HCT116 (cell line): ENCODE measurements around the gene TMEM184A. TPM values are rescaled to one million over a fixed set of nuclear protein-coding genes. Genes with fewer than 3 reads are reported as not detected.

Experiments
- ATAC-seq: fragments of 200-7000 bp; cut with Tn5 transposase; 2 replicates; pipeline ENCODE4 v1.9.1; 2020; ENCODE audit warnings: mild to moderate bottlenecking, moderate library complexity
- BruUV-seq: library from RNA; stranded (reverse); fragments of 400-500 nt; replicated peaks from 2 replicates; lab custom pipeline; 2021; lab: Mats Ljungman, UMichigan
- CTCF ChIA-PET: fragments of 300-600 bp; sonication (Branson Sonifier 250); formaldehyde crosslinking; loops from one replicate; lab custom pipeline; 2021; ENCODE audit warnings: antibody characterized with exemption; lab: Charles Lee
- POLR2A ChIA-PET: fragments of 300-600, 350-600 bp; sonication (Branson Sonifier 250); formaldehyde crosslinking; loops from one replicate; lab custom pipeline; 2021; ENCODE audit warnings: antibody characterized with exemption; lab: Charles Lee
- RAD21 ChIA-PET, 2 experiments: fragments of 300-600 bp; sonication (Branson Sonifier 250); formaldehyde crosslinking; loops; one replicate each; lab custom pipeline; 2023; ENCODE audit warnings: low total read pairs in 2 of 2; ENCODE audit not compliant: uncharacterized antibody in 2 of 2, unreplicated experiment in 2 of 2, low non-redundant PET in 1 of 2; lab: Charles Lee
- DNase-seq: peaks from one replicate; pipeline ENCODE4 v3.0.0-alpha.2; 2010; ENCODE audit warnings: low read depth, low spot score
- H2AFZ ChIP-seq: fragments of 200-600 bp; shearing (Covaris generic), sonication (generic); 2 replicates; pipeline ENCODE4 v1.6.1; 2017; ENCODE audit warnings: low read depth, mixed run types, mixed read lengths, antibody characterized with exemption, low read length; ENCODE audit not compliant: poor library complexity, severe bottlenecking
- H3K27ac ChIP-seq: 2 replicates; pipeline ENCODE4 v1.5.1; 2012; ENCODE audit warnings: low read depth, low read length
- H3K27me3 ChIP-seq: fragments of 200-600 bp; sonication (generic); 2 replicates; pipeline ENCODE4 v1.6.1; 2016; ENCODE audit warnings: mixed run types, low read length, mixed read lengths; ENCODE audit not compliant: insufficient read depth
- H3K36me3 ChIP-seq, 2 experiments: fragments of 200-500 bp in 1 of 2; fragments of 200-600 bp in 1 of 2; sonication (Bioruptor generic) in 1 of 2; sonication (generic) in 1 of 2; 2 replicates each; pipeline versions ENCODE4 v1.5.1 to v1.6.1; 2014 to 2016; ENCODE audit warnings: low read length in 2 of 2, inconsistent platforms in 1 of 2, mixed read lengths in 1 of 2, mixed run types in 1 of 2; ENCODE audit not compliant: insufficient read depth in 2 of 2, control insufficient read depth in 1 of 2
- H3K4me1 ChIP-seq, 2 experiments: fragments of 200-600 bp in 1 of 2; sonication (generic) in 1 of 2; 2 replicates each; pipeline versions ENCODE4 v1.5.1 to v1.6.1; 2012 to 2017; ENCODE audit warnings: low read length in 2 of 2, inconsistent platforms in 1 of 2, mild to moderate bottlenecking in 1 of 2, mixed read lengths in 1 of 2, mixed run types in 1 of 2, moderate library complexity in 1 of 2; ENCODE audit not compliant: insufficient read depth in 2 of 2, control insufficient read depth in 1 of 2
- H3K4me2 ChIP-seq: fragments of 200-600 bp; sonication (generic); 2 replicates; pipeline ENCODE4 v1.6.1; 2017; ENCODE audit warnings: mixed run types, low read length, mixed read lengths
- H3K4me3 ChIP-seq, 2 experiments: fragments of 200-600 bp in 1 of 2; sonication (generic) in 1 of 2; replicated peaks in 1 of 2; 2 replicates each; pipeline ENCODE4 v1.5.1; 2011 to 2016; ENCODE audit warnings: low read length in 2 of 2, control low read depth in 1 of 2, low read depth in 1 of 2, mild to moderate bottlenecking in 1 of 2, mixed read lengths in 1 of 2, mixed run types in 1 of 2
- H3K79me2 ChIP-seq: fragments of 200-600 bp; sonication (generic); 2 replicates; pipeline ENCODE4 v1.6.1; 2017; ENCODE audit warnings: mild to moderate bottlenecking, mixed run types, low read length, moderate library complexity, mixed read lengths; ENCODE audit not compliant: insufficient read depth
- H3K9ac ChIP-seq: fragments of 200-600 bp; sonication (generic); 2 replicates; pipeline ENCODE4 v1.6.1; 2016; ENCODE audit warnings: low read length, mixed read lengths
- H3K9me2 ChIP-seq: fragments of 200-600 bp; sonication (generic), shearing (Covaris generic); 2 replicates; pipeline ENCODE4 v1.6.1; 2017; ENCODE audit warnings: mixed run types, mild to moderate bottlenecking, moderate library complexity; ENCODE audit not compliant: insufficient read depth
- H3K9me3 ChIP-seq, 2 experiments: fragments of 200-500 bp in 1 of 2; fragments of 200-600 bp in 1 of 2; sonication (Bioruptor generic) in 1 of 2; sonication (generic) in 1 of 2; 2 replicates each; pipeline ENCODE4 v1.6.1; 2014 to 2017; ENCODE audit warnings: low read length in 2 of 2, mixed read lengths in 2 of 2, inconsistent platforms in 1 of 2, low read depth in 1 of 2, mild to moderate bottlenecking in 1 of 2, mixed run types in 1 of 2, moderate library complexity in 1 of 2; ENCODE audit not compliant: control insufficient read depth in 1 of 2, insufficient read depth in 1 of 2
- H4K20me1 ChIP-seq: fragments of 200-600 bp; sonication (generic), shearing (Covaris generic); 2 replicates; pipeline ENCODE4 v1.6.1; 2017; ENCODE audit warnings: mixed run types, mild to moderate bottlenecking, moderate library complexity; ENCODE audit not compliant: insufficient read depth
- EGR1 ChIP-seq: IDR thresholded peaks from 2 replicates; pipeline ENCODE4 v1.6.1; 2012; ENCODE audit warnings: low read depth
- ELF1 ChIP-seq: IDR thresholded peaks from 2 replicates; pipeline ENCODE4 v1.6.1; 2012; ENCODE audit warnings: low read depth, borderline replicate concordance
- JUND ChIP-seq: IDR thresholded peaks from 2 replicates; pipeline ENCODE4 v1.6.1; 2012
- POLR2A ChIP-seq: IDR thresholded peaks from 2 replicates; pipeline ENCODE4 v1.7.0; 2011; ENCODE audit warnings: borderline replicate concordance; ENCODE audit not compliant: insufficient read depth, insufficient read length; ENCODE audit errors: extremely low read depth
- SP1 ChIP-seq: IDR thresholded peaks from 2 replicates; pipeline ENCODE4 v1.6.1; 2012; ENCODE audit warnings: low read depth
- SRF ChIP-seq: IDR thresholded peaks from 2 replicates; pipeline ENCODE4 v1.6.1; 2012; ENCODE audit warnings: low read depth
- YY1 ChIP-seq: IDR thresholded peaks from 2 replicates; pipeline ENCODE4 v1.6.1; 2011; ENCODE audit warnings: low read length, low read depth, moderate library complexity, mild to moderate bottlenecking; ENCODE audit not compliant: insufficient replicate concordance; ENCODE audit errors: extremely low read depth
- ZFX ChIP-seq: fragments of 450-650 bp; IDR thresholded peaks from 2 replicates; pipeline ENCODE4 v1.6.1; 2017
- ZNF274 ChIP-seq: fragments of 200-500 bp; sonication (Bioruptor generic); IDR thresholded peaks from 2 replicates; pipeline ENCODE4 v1.6.1; 2014; ENCODE audit warnings: mild to moderate bottlenecking, low read depth, low read length, inconsistent platforms
- intact Hi-C: fragments of 100-400 bp; cut with micrococcal nuclease; formaldehyde crosslinking; loops from 2 replicates; pipeline ENCODE4 v1.10.0; 2022
- total RNA-seq: library from RNA; stranded (reverse); gene quantifications from one replicate; pipeline ENCODE4 v1.2.1, GENCODE V29; 2021; ENCODE audit not compliant: unreplicated experiment
- TF ChIP-seq, protein P1 (sequence below): IDR thresholded peaks from 2 replicates; pipeline ENCODE4 v1.6.1; 2011; ENCODE audit warnings: mild to moderate bottlenecking, low read length, moderate library complexity; ENCODE audit not compliant: insufficient replicate concordance; ENCODE audit errors: extremely low read depth

TMEM184A gene
- total RNA-seq, 1 experiment from 2014 or later = 34.8 TPM

DNA sequence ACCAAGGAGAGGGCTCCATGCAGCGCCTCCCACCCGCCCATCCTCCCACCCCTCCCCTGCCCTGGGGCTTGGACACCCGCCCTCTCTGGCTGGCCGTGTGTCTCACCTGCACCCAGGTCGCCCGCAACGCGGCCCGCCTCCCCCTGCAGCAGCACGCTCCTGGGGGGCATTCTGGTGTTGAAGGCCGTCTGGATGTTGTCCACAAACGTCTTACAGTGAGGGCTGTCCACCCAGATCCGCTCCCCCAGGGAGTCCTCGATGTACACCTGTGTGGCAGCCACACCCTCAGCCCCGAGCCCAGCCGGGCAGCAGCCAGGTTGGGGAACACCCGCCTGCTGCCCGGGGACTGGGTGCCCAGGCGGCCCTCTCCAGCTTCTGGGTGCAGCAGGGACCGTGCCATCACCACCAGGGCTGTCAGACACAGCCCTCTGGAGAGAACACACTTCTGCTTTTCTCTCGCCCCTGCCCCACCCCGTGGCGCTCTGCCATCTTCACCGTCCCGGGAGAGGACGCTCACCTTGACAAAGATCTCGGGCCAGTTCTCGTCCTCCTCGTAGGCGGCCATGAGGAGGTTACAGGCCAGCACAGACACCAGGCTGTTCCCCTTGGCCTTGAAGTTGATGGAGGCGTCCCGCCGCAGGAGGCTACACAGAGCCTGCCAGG, 56.5 kb downstream of the TMEM184A start:
- no peaks in the 10 kb centered on the region for H3K27me3 ChIP-seq
- peaks cover 10% of the 10 kb centered on the region in 2 experiments for H3K4me1 ChIP-seq
- no peaks in the 10 kb centered on the region for H3K9me2 ChIP-seq
- no peaks in the 10 kb centered on the region for H3K9me3 ChIP-seq
- DNase-seq (no peak), ATAC-seq (no peak)
- ChIA-PET CTCF (no interaction called here), POLR2A (no interaction called here), RAD21 (no interaction called here)
- no peak overlapping the region for H3K9ac ChIP-seq
- peaks cover 22 to 26% of the 10 kb centered on the region in 2 experiments; a peak in 3 of 4 replicates for H3K36me3 ChIP-seq
- H3K27ac ChIP-seq = no peak overlapping the region
- no peak overlapping the region for H2AFZ ChIP-seq
- no peak overlapping the region for H3K4me2 ChIP-seq
- no peaks in the 10 kb centered on the region for H4K20me1 ChIP-seq
- intact Hi-C loops = no loop called here
- H3K4me3 ChIP-seq = no peak overlapping the region
- TF ChIP-seq SP1 = no peak
- no peak for TF ChIP-seq SRF
- no peak for TF ChIP-seq ZNF274
- TF ChIP-seq EGR1 = no peak
- H3K79me2 ChIP-seq = peaks cover 38% of the 10 kb centered on the region
- no TSS peak for BruUV-seq

DNA sequence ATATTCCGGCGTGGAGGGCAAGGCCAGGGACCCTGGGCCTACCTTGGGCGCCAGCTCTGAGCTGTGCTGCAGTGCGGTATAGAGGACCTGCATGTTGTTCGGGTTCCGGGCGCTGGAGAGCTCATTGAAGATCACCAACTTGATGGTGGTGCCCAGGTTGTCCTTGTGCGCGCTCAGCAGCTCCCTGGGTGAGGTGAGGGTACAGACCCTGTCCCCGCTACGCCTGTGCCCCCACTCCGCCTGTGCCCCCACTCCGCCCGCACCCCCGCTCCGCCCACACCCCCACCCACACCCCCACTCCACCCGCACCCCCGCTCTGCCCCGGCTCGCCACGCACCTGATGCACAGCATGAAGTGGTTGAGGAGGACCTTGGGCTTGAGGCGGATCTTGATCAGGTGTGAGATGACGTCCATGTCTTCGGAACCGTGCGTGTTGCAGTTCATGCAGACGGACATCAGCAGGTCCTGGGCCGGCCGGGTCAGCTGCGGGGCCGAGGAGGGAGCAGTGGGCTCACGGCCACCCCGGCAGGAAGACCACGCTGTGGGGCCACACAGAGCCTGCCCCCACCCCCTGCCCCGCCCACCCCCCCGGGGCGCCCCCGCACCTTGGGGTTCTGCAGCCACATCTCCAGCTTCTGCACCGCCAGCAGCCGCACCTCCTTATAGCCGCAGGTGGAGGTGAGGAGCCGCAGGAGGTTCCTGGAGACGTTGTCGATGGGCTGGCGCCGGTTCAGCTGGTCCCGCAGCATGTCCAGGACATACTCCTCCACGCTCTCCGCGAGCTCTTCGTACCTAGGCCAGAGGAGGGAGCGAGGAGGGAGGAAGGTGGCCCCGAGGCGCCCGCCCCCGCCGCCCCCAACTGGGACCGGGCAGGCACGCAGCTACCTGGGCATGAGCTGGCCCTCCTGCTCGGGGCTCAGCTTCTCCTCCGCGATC, 57.4 kb downstream of the TMEM184A start:
- ATAC-seq = no peak
- ChIA-PET CTCF (no interaction called here), RAD21 (no interaction called here)
- H2AFZ ChIP-seq = no peak overlapping the region
- peaks cover 22 to 28% of the 10 kb centered on the region in 2 experiments; a peak in 3 of 4 replicates for H3K36me3 ChIP-seq
- intact Hi-C loops = no loop called here
- no peak overlapping the region for H3K4me2 ChIP-seq
- no peaks in the 10 kb centered on the region for H3K9me2 ChIP-seq
- DNase-seq = no peak
- no peaks in the 10 kb centered on the region for H4K20me1 ChIP-seq
- H3K9ac ChIP-seq = no peak overlapping the region
- no peaks in the 10 kb centered on the region for H3K9me3 ChIP-seq
- no peaks in the 10 kb centered on the region for H3K27me3 ChIP-seq
- H3K27ac ChIP-seq = no peak overlapping the region
- H3K4me1 ChIP-seq = peaks cover 10% of the 10 kb centered on the region in 2 experiments
- H3K4me3 ChIP-seq = no peak overlapping the region
- H3K79me2 ChIP-seq = peaks cover 34% of the 10 kb centered on the region
- no TSS peak for BruUV-seq
- TF ChIP-seq YY1 (no peak), JUND (no peak), ZFX (no peak), POLR2A (no peak), ELF1 (no peak)
- TF ChIP-seq, protein P1, sequence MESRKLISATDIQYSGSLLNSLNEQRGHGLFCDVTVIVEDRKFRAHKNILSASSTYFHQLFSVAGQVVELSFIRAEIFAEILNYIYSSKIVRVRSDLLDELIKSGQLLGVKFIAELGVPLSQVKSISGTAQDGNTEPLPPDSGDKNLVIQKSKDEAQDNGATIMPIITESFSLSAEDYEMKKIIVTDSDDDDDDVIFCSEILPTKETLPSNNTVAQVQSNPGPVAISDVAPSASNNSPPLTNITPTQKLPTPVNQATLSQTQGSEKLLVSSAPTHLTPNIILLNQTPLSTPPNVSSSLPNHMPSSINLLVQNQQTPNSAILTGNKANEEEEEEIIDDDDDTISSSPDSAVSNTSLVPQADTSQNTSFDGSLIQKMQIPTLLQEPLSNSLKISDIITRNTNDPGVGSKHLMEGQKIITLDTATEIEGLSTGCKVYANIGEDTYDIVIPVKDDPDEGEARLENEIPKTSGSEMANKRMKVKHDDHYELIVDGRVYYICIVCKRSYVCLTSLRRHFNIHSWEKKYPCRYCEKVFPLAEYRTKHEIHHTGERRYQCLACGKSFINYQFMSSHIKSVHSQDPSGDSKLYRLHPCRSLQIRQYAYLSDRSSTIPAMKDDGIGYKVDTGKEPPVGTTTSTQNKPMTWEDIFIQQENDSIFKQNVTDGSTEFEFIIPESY = no peak
- TF ChIP-seq, all 23 proteins: peak for 0
- POLR2A ChIA-PET = no interaction called here
